CD14-positive monocyte (primary cell): ENCODE measurements around the gene MSI2. TPM values are rescaled to one million over a fixed set of nuclear protein-coding genes. Genes with fewer than 3 reads are reported as not detected.

ENCODE experiments used
- DNase-seq, 3 donors: peaks; one replicate each; pipeline ENCODE4 v3.0.0-alpha.2; 2011 to 2022
- H2AFZ ChIP-seq: 2 replicates; pipeline ENCODE4 v1.6.0; 2012; ENCODE audit warnings: mild to moderate bottlenecking, low read depth, low read length, inconsistent platforms; ENCODE audit not compliant: insufficient read depth, poor library complexity, severe bottlenecking
- H3K27ac ChIP-seq, 2 donors: 1 replicate in 1 of 2; 2 replicates in 1 of 2; pipeline ENCODE4 v1.5.1; 2012 to 2013; ENCODE audit warnings: low read length in 2 of 2, control low read depth in 1 of 2, inconsistent platforms in 1 of 2, low read depth in 1 of 2, mild to moderate bottlenecking in 1 of 2
- H3K27me3 ChIP-seq, 2 donors: one replicate each; pipeline versions ENCODE4 v1.6.0 to v1.6.1; 2011 to 2013; ENCODE audit warnings: low read length in 2 of 2; ENCODE audit not compliant: control insufficient read depth in 2 of 2, insufficient read depth in 2 of 2
- H3K36me3 ChIP-seq, 2 donors: replicated peaks in 1 of 2; 1 replicate in 1 of 2; 2 replicates in 1 of 2; pipeline versions ENCODE4 v1.5.1 to v1.6.1; 2012 to 2013; ENCODE audit warnings: low read length in 2 of 2, control low read depth in 1 of 2, inconsistent platforms in 1 of 2, mild to moderate bottlenecking in 1 of 2; ENCODE audit not compliant: insufficient read depth in 2 of 2, control insufficient read depth in 1 of 2
- H3K4me1 ChIP-seq, 2 donors: 1 replicate in 1 of 2; 2 replicates in 1 of 2; pipeline versions ENCODE4 v1.5.1 to v1.6.1; 2012 to 2013; ENCODE audit warnings: low read length in 2 of 2, control low read depth in 1 of 2, inconsistent platforms in 1 of 2, mild to moderate bottlenecking in 1 of 2, moderate library complexity in 1 of 2; ENCODE audit not compliant: insufficient read depth in 2 of 2, control insufficient read depth in 1 of 2
- H3K4me2 ChIP-seq: replicated peaks from 2 replicates; pipeline ENCODE3; 2012; ENCODE audit warnings: low read length, moderate library complexity, mild to moderate bottlenecking; ENCODE audit not compliant: poor library complexity, severe bottlenecking; ENCODE audit errors: extremely low read depth
- H3K4me3 ChIP-seq, 3 experiments: fragments of 200-600 bp in 1 of 3; sonication (generic) in 1 of 3; replicated peaks in 1 of 3; 1 replicate in 2 of 3; 2 replicates in 1 of 3; pipeline ENCODE4 v1.5.1; 2011 to 2013; ENCODE audit warnings: low read length in 3 of 3, mild to moderate bottlenecking in 3 of 3, control low read depth in 2 of 3, low read depth in 2 of 3, inconsistent platforms in 1 of 3, moderate library complexity in 1 of 3
- H3K79me2 ChIP-seq: 2 replicates; pipeline ENCODE4 v1.6.0; 2012; ENCODE audit warnings: mild to moderate bottlenecking, control low read depth, inconsistent platforms, low read length, moderate library complexity; ENCODE audit not compliant: insufficient read depth
- H3K9ac ChIP-seq: 2 replicates; pipeline ENCODE4 v1.6.0; 2017; ENCODE audit warnings: low read length, mild to moderate bottlenecking; ENCODE audit not compliant: insufficient read depth, poor library complexity, severe bottlenecking
- H3K9me3 ChIP-seq, 2 donors: replicated peaks in 1 of 2; 1 replicate in 1 of 2; 2 replicates in 1 of 2; pipeline versions ENCODE4 v1.5.1 to v1.6.1; 2012 to 2013; ENCODE audit warnings: low read length in 2 of 2, control low read depth in 1 of 2; ENCODE audit not compliant: control insufficient read depth in 1 of 2, insufficient read depth in 1 of 2
- H4K20me1 ChIP-seq: 2 replicates; pipeline ENCODE4 v1.6.0; 2012; ENCODE audit warnings: mild to moderate bottlenecking, low read length, control low read depth, moderate library complexity; ENCODE audit not compliant: insufficient read depth
- H3K27ac Mint-ChIP-seq, 7 donors: one replicate each; pipeline ENCODE4 v1.8.0; 2020; ENCODE audit warnings: mild to moderate bottlenecking in 7 of 7, mixed read lengths in 7 of 7, moderate library complexity in 6 of 7, inconsistent platforms in 2 of 7
- H3K27me3 Mint-ChIP-seq, 3 donors: one replicate each; pipeline ENCODE4 v1.8.0; 2021 to 2022; ENCODE audit warnings: low read depth in 3 of 3, mild to moderate bottlenecking in 3 of 3, mixed read lengths in 3 of 3, moderate library complexity in 3 of 3, inconsistent platforms in 1 of 3
- H3K36me3 Mint-ChIP-seq, 2 donors: one replicate each; pipeline ENCODE4 v1.8.0; 2020; ENCODE audit warnings: mixed read lengths in 2 of 2, inconsistent platforms in 1 of 2, mild to moderate bottlenecking in 1 of 2
- H3K4me1 Mint-ChIP-seq: one replicate; pipeline ENCODE4 v1.8.0; 2020; ENCODE audit warnings: mild to moderate bottlenecking, mixed read lengths
- H3K4me3 Mint-ChIP-seq, 2 donors: one replicate each; pipeline ENCODE4 v1.8.0; 2020; ENCODE audit warnings: mild to moderate bottlenecking in 2 of 2, mixed read lengths in 2 of 2, moderate library complexity in 1 of 2
- H3K9me3 Mint-ChIP-seq, 7 donors: one replicate each; pipeline ENCODE4 v1.8.0; 2020 to 2022; ENCODE audit warnings: mixed read lengths in 7 of 7, mild to moderate bottlenecking in 6 of 7, moderate library complexity in 6 of 7, inconsistent platforms in 2 of 7
- CTCF ChIP-seq: fragments of 200-600 bp; IDR thresholded peaks from one replicate; pipeline ENCODE4 v1.8.0; 2022; ENCODE audit warnings: antibody characterized with exemption, mild to moderate bottlenecking
- WGBS: methylation state at CpG from one replicate; pipeline ENCODE4 v1.1.5; 2013; ENCODE audit warnings: missing lambda C conversion rate; ENCODE audit not compliant: insufficient coverage; 5-methylcytosine and 5-hydroxymethylcytosine counted together
- intact Hi-C, 2 donors: fragments of 100-400 bp; cut with micrococcal nuclease; formaldehyde crosslinking; loops; one replicate each; pipeline versions ENCODE4 v1.15.0 to v1.15.1; 2023
- polyA plus RNA-seq, 3 donors: library from polyadenylated mRNA; depleted of rRNA in 1 of 3; unstranded in 2 of 3; stranded (reverse) in 1 of 3; fragments of 300-500 nt in 2 of 3; fragments of >200 nt in 1 of 3; fragmentation: Illumina TruSeq in 2 of 3; gene quantifications; 1 replicate in 2 of 3; 2 replicates in 1 of 3; pipeline ENCODE4 v1.2.3, GENCODE V29; 2012 to 2021

The MSI2 gene
- polyA plus RNA-seq, 3 donors: 0.20 to 6.6 (median 0.37) TPM

GRCh38 chr17:57528058-57528451 is 271.7 kb downstream of the MSI2 start:
- Histone ChIP-seq H3K9me3 (no peaks in the 10 kb centered on the region), H4K20me1 (no peaks in the 10 kb centered on the region), H3K4me1 (no peaks in the 10 kb centered on the region), H3K27ac (no peak overlapping the region), H3K27me3 (no peaks in the 10 kb centered on the region), H3K9ac (no peak overlapping the region), H3K36me3 (peaks cover 0 to 3% of the 10 kb centered on the region in 2 donors), H2AFZ (no peak overlapping the region), H3K4me3 (no peak overlapping the region), H3K4me2 (no peak overlapping the region), H3K79me2 (no peaks in the 10 kb centered on the region)
- WGBS: 98% methylated on average over 5 of the region's 7 CpGs
- Mint-ChIP-seq H3K27me3 (no peaks in the 10 kb centered on the region), H3K9me3 (no peaks in the 10 kb centered on the region), H3K27ac (no peak overlapping the region), H3K4me3 (no peak overlapping the region), H3K4me1 (peaks cover 7% of the 10 kb centered on the region), H3K36me3 (peaks cover 6 to 7% of the 10 kb centered on the region in 2 donors)
- TF ChIP-seq CTCF: no peak
- DNase-seq: no peak
- intact Hi-C loops: no loop called here

GRCh38 chr17:57530026-57530425 is 273.7 kb downstream of the MSI2 start:
- no peak overlapping the region for H3K9ac ChIP-seq

More at GRCh38 chr17:57530026-57530425, 273.7 kb downstream of the MSI2 start:
- peaks cover 6 to 7% of the 10 kb centered on the region in 2 donors for H3K36me3 Mint-ChIP-seq
- H3K4me1 Mint-ChIP-seq: peaks cover 6% of the 10 kb centered on the region
- no CpG with 5 or more reads among the region's 3 CpGs for WGBS
- intact Hi-C loops: no loop called here
- DNase-seq: no peak
- Histone ChIP-seq H4K20me1 (no peaks in the 10 kb centered on the region), H3K79me2 (no peaks in the 10 kb centered on the region), H3K36me3 (peaks cover 0 to 3% of the 10 kb centered on the region in 2 donors), H3K4me2 (no peak overlapping the region), H3K27me3 (no peaks in the 10 kb centered on the region), H3K4me1 (no peaks in the 10 kb centered on the region), H3K9me3 (no peaks in the 10 kb centered on the region), H2AFZ (no peak overlapping the region), H3K4me3 (no peak overlapping the region), H3K27ac (no peak overlapping the region)
- TF ChIP-seq CTCF: no peak
- no peak overlapping the region for H3K27ac Mint-ChIP-seq
- no peaks in the 10 kb centered on the region for H3K27me3 Mint-ChIP-seq
- no peak overlapping the region for H3K4me3 Mint-ChIP-seq
- no peaks in the 10 kb centered on the region for H3K9me3 Mint-ChIP-seq
